ENCODE measurements around the gene SLC22A4. TPM values are rescaled to one million over a fixed set of nuclear protein-coding genes. Genes with fewer than 3 reads are reported as not detected.

SLC22A4 gene
- total RNA-seq, 1 donor from 2014 or later, result 1.3 TPM

GRCh38 chr5:132313366-132313765 is 19.2 kb downstream of the SLC22A4 start:
- Mint-ChIP-seq H3K27ac (no peak overlapping the region), H3K9me3 (no peaks in the 10 kb centered on the region), H3K27me3 (no peaks in the 10 kb centered on the region), H3K36me3 (no peaks in the 10 kb centered on the region), H3K4me3 (no peak overlapping the region), H3K4me1 (ENCODE audit: unreplicated experiment) (peaks cover 11% of the 10 kb centered on the region)
- TF ChIP-seq, protein P1, sequence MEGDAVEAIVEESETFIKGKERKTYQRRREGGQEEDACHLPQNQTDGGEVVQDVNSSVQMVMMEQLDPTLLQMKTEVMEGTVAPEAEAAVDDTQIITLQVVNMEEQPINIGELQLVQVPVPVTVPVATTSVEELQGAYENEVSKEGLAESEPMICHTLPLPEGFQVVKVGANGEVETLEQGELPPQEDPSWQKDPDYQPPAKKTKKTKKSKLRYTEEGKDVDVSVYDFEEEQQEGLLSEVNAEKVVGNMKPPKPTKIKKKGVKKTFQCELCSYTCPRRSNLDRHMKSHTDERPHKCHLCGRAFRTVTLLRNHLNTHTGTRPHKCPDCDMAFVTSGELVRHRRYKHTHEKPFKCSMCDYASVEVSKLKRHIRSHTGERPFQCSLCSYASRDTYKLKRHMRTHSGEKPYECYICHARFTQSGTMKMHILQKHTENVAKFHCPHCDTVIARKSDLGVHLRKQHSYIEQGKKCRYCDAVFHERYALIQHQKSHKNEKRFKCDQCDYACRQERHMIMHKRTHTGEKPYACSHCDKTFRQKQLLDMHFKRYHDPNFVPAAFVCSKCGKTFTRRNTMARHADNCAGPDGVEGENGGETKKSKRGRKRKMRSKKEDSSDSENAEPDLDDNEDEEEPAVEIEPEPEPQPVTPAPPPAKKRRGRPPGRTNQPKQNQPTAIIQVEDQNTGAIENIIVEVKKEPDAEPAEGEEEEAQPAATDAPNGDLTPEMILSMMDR (conservative IDR thresholded peaks at IDR 0.05), result no peak
- no peak for DNase-seq (ENCODE audit: extremely low spot score, unreplicated experiment)

DNA sequence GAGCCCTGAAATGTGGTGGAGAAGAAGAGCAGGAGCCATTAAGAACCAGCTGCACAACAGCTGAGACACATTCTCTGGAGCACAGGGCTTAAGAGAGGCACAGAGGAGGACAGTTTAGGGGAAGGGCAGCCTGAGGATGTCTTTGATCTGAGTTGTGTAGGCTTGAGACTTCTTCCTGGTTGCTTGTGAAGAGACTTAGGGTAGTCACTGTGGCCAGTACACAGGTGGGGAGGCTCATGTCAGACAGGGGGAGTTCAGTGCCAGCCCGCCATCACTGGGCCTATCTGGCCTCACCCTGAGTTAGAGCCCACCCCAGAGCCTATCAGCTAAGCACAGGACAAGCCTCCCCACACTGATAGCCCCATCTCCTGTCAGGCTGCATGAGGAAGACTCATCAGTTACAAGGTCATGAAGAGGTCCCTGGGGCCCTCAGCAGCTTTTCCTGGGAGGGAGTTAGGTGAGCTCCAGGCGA is 19.8 kb downstream of the SLC22A4 start:
- Mint-ChIP-seq H3K27me3 (no peaks in the 10 kb centered on the region), H3K4me1 (ENCODE audit: unreplicated experiment) (peaks cover 11% of the 10 kb centered on the region), H3K9me3 (no peaks in the 10 kb centered on the region), H3K36me3 (no peaks in the 10 kb centered on the region), H3K4me3 (no peak overlapping the region), H3K27ac (no peak overlapping the region)
- TF ChIP-seq, protein P1 (conservative IDR thresholded peaks at IDR 0.05), result no peak
- DNase-seq (ENCODE audit: extremely low spot score, unreplicated experiment), result no peak

DNA sequence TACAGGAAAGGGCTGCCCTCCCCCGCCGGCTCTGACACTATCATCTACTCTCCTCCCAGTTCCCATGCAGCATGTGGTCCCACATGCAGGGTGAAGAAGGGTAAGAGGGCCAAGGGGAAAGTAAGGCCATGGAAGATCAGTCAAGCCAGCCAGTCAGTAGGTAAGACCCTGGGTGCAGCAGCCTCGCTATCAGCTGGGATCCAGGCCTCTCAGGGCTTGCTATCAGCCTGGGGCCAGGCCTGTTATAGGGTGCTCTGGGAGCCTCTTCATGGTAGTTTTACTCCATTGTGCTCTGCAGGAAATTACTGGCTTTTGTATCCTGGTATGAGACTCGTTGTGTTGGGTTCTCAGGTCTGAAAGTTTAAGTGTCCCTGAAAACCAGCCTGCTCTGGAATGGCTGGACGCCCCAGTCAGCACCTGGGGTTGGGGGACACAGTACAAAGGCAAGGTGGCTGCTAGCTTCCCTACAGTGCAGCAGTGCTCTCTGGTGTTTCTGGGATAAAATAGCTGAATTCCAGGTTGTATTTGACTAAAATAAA is 21.4 kb downstream of the SLC22A4 start:
- Mint-ChIP-seq H3K4me1 (ENCODE audit: unreplicated experiment) (peaks cover 5% of the 10 kb centered on the region), H3K27me3 (no peaks in the 10 kb centered on the region), H3K36me3 (no peaks in the 10 kb centered on the region), H3K27ac (no peak overlapping the region), H3K4me3 (no peak overlapping the region), H3K9me3 (no peaks in the 10 kb centered on the region)
- DNase-seq (ENCODE audit: extremely low spot score, unreplicated experiment), result no peak
- TF ChIP-seq, protein P1 (conservative IDR thresholded peaks at IDR 0.05), result no peak

GRCh38 chr5:132319975-132320374 is 25.8 kb downstream of the SLC22A4 start:
- no peak for DNase-seq (ENCODE audit: extremely low spot score, unreplicated experiment)
- Mint-ChIP-seq H3K4me1 (ENCODE audit: unreplicated experiment) (peaks cover 20% of the 10 kb centered on the region), H3K36me3 (peaks cover 10% of the 10 kb centered on the region), H3K9me3 (no peaks in the 10 kb centered on the region), H3K27me3 (no peaks in the 10 kb centered on the region), H3K4me3 (no peak overlapping the region), H3K27ac (no peak overlapping the region)
- TF ChIP-seq, protein P1 (conservative IDR thresholded peaks at IDR 0.05), result no peak

- Mint-ChIP-seq H3K4me1 (ENCODE audit: unreplicated experiment) (peaks cover 28% of the 10 kb centered on the region), H3K27me3 (no peaks in the 10 kb centered on the region), H3K36me3 (peaks cover 10% of the 10 kb centered on the region), H3K9me3 (no peaks in the 10 kb centered on the region), H3K4me3 (no peak overlapping the region), H3K27ac (no peak overlapping the region)
- no peak for DNase-seq (ENCODE audit: extremely low spot score, unreplicated experiment)
- TF ChIP-seq, protein P1 (conservative IDR thresholded peaks at IDR 0.05), result no peak
These were observed 27.0 kb downstream of the SLC22A4 start for GRCh38 chr5:132321109-132321721.

All from type B pancreatic cell (in vitro differentiated cells).